ENCODE results near the gene STK4. TPM values are rescaled to one million over a fixed set of nuclear protein-coding genes. Genes with fewer than 3 reads are reported as not detected.

STK4 gene
- total RNA-seq, 1 experiment from 2014 or later = 41.2 TPM

- no peak for TF ChIP-seq ERG (CRISPR knock-in tag; IDR thresholded peaks at IDR 0.05)
- TF ChIP-seq CREM (CRISPR knock-in tag; IDR thresholded peaks at IDR 0.05) = no peak
- no peak for TF ChIP-seq CTCF (IDR thresholded peaks at IDR 0.05)
- no peak for TF ChIP-seq ETV6 (CRISPR knock-in tag; IDR thresholded peaks at IDR 0.05)
- TF ChIP-seq ZNF396 (CRISPR knock-in tag; IDR thresholded peaks at IDR 0.05; ENCODE audit: borderline replicate concordance) = no peak
- no peaks in the 10 kb centered on the region for H3K9me3 Mint-ChIP-seq
- H3K4me3 Mint-ChIP-seq = no peak overlapping the region
- peaks cover 34% of the 10 kb centered on the region for H3K36me3 Mint-ChIP-seq
- no peaks in the 10 kb centered on the region for H3K4me1 Mint-ChIP-seq
- DNase-seq (ENCODE audit: low spot score) (no peak), ATAC-seq (no peak)
- H3K27me3 Mint-ChIP-seq (ENCODE audit: low read depth) = no peaks in the 10 kb centered on the region
- no peak overlapping the region for H3K27ac Mint-ChIP-seq
- ChIA-PET CTCF (no interaction called here), POLR2A (no interaction called here)
Measured at GRCh38 chr20:44928595-44928994, 37.7 kb upstream of the STK4 start.

GRCh38 chr20:44930517-44931168, 35.7 kb upstream of the STK4 start:
- no peak overlapping the region for H3K27ac Mint-ChIP-seq
- H3K4me3 Mint-ChIP-seq = no peak overlapping the region
- peaks cover 34% of the 10 kb centered on the region for H3K36me3 Mint-ChIP-seq
- ChIA-PET CTCF (no interaction called here), POLR2A (no interaction called here)
- no peak for DNase-seq (ENCODE audit: low spot score)
- no peaks in the 10 kb centered on the region for H3K4me1 Mint-ChIP-seq
- TF ChIP-seq ZNF423 (CRISPR knock-in tag; IDR thresholded peaks at IDR 0.05) = no peak
- no peak for TF ChIP-seq TEAD1 (CRISPR knock-in tag; IDR thresholded peaks at IDR 0.05)
- TF ChIP-seq HMGXB4 (CRISPR knock-in tag; IDR thresholded peaks at IDR 0.05) = no peak
- no peak for TF ChIP-seq ZMAT4 (CRISPR knock-in tag; IDR thresholded peaks at IDR 0.05)
- TF ChIP-seq JAZF1 (CRISPR knock-in tag; IDR thresholded peaks at IDR 0.05) = no peak
- no peaks in the 10 kb centered on the region for H3K27me3 Mint-ChIP-seq (ENCODE audit: low read depth)
- H3K9me3 Mint-ChIP-seq = no peaks in the 10 kb centered on the region
- peak; percentile 24; the same call in 1 of the 2 replicates for ATAC-seq

- no peak for ATAC-seq
- no peak for DNase-seq (ENCODE audit: low spot score)
- no peak overlapping the region for H3K4me3 Mint-ChIP-seq
- H3K27me3 Mint-ChIP-seq (ENCODE audit: low read depth) = no peaks in the 10 kb centered on the region
- ChIA-PET POLR2A (no interaction called here), CTCF (no interaction called here)
- H3K27ac Mint-ChIP-seq = no peak overlapping the region
- H3K9me3 Mint-ChIP-seq = no peaks in the 10 kb centered on the region
- H3K36me3 Mint-ChIP-seq = peaks cover 45% of the 10 kb centered on the region
- H3K4me1 Mint-ChIP-seq = no peaks in the 10 kb centered on the region
- no peak for TF ChIP-seq CTCF (IDR thresholded peaks at IDR 0.05)
- TF ChIP-seq SMAD4 (CRISPR knock-in tag; IDR thresholded peaks at IDR 0.05) = no peak
- no peak for TF ChIP-seq AFF4 (CRISPR knock-in tag; IDR thresholded peaks at IDR 0.05; ENCODE audit: borderline replicate concordance)
- TF ChIP-seq ZNF138 (CRISPR knock-in tag; conservative IDR thresholded peaks at IDR 0.05) = no peak
- TF ChIP-seq ZNF219 (CRISPR knock-in tag; IDR thresholded peaks at IDR 0.05; ENCODE audit: borderline replicate concordance) = no peak
- TF ChIP-seq GTF2I (CRISPR knock-in tag; conservative IDR thresholded peaks at IDR 0.05) = no peak
- no peak for TF ChIP-seq CDX4 (CRISPR knock-in tag; IDR thresholded peaks at IDR 0.05; ENCODE audit: borderline replicate concordance)
- no peak for TF ChIP-seq EMX1 (CRISPR knock-in tag; IDR thresholded peaks at IDR 0.05)
- TF ChIP-seq ZNF263 (CRISPR knock-in tag; IDR thresholded peaks at IDR 0.05; ENCODE audit: low read depth) = no peak
- no peak for TF ChIP-seq ZNF317 (CRISPR knock-in tag; IDR thresholded peaks at IDR 0.05; ENCODE audit: borderline replicate concordance, low read depth)
- TF ChIP-seq ZNF121 (CRISPR knock-in tag; IDR thresholded peaks at IDR 0.05) = no peak
- no peak for TF ChIP-seq MYBL2 (CRISPR knock-in tag; IDR thresholded peaks at IDR 0.05)
Measured at GRCh38 chr20:44931911-44932310, 34.4 kb upstream of the STK4 start.
